CD4-positive, alpha-beta T cell treated with Interleukin-6 for 4 hours (primary cell): ENCODE results near the gene CACNA2D3.

Experiments used
- DNase-seq: peaks from one replicate; pipeline ENCODE4 v3.0.0-alpha.2; 2020; ENCODE audit warnings: mixed read lengths

Gene CACNA2D3

GRCh38 chr3:54294214-54294613 is 171.9 kb downstream of the CACNA2D3 start:
- no peak for DNase-seq

DNA sequence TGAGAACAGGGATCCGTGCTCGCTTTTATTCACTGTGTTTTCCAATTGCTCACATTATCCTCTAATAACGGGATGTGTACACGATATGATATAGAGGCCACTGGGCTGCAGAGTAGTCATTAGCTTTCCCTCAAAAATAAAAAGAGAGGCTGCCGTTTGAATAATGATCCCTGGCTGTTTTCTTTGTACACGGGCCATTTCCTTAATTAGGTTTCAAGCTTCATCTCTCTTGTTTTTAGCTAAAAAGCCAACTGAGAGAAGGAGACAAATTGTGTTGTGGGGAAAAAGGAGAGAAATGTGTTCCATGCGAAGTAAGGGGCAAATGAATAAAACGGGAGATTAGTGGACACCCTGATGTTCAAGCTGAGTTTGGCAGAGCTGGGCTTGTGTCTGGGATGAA is 174.2 kb downstream of the CACNA2D3 start:
- DNase-seq = no peak

DNA sequence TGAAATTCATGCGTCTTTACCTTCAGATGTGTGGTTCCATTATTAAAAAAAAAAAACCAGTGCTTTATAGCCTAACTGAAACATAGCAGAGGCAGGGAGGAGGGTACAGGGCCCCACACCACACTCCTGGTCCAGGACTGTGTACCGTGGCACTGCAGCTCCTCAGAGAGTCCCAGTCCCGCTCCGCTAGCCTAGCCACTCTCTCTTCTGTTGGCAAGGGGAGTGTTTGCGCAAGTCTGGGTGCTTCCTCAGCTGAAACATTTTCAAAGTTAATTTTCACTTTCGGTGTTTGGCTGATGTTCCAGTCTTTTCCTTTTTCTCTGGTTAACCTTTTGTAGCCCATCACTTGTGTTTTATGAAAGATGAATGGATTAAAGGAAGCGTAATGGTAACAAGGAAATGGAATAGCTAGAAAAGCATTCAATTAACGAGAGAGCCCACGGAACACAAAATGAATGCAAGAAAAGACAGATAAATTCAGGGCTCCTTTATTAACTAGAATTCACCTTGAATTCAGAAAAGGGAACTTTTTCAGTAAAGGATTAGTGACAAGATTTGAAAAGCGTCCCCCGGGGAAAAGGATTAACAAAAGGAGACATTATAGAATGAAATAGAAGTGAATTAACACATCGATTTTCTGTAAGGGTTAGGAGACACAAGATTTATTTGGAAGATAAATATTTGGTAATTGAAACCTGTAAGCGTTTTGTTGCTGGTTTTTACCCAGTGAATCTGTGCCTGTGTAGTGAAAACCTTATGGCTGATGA is 177.0 kb downstream of the CACNA2D3 start:
- DNase-seq = no peak

DNA sequence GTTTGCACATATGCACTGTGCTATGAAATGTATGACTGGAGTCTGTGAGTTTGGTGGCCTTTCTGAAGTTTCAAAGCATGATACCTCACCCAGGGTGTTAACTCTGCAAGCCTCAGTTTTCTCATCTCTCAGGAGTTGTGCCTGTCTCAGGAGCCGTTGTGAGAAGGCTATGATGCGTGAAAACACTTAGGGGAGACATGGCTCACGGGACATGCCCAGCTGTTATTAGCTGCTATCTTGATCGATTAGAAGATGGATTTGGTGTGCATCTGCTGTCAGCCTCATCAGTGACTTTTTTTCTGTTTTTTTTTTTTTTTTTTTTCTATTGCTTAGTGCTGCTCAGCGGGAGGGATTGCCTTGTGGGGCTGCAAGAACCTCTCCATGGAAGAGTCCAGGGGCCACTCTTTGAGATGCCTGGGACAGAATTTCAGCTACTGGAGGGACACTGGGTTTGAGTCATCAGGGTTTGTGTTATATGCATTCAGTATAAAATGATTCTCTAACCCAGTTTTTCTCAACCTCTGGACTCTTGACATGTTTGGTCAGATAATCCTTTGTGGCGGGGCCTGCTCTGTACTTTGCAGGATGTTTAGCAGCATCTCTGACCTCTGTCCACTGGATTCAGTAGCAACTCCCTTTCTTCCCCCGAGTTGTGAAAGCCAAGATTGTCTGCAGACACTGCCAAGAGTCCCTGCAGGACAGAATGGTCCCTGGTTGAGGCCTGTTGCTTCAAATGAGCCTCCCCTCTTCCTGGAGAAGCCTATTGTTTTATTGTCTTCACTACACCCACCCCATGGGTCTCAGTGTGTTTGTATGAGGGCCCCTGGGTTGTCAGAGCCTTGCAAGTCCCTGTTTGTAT is 181.4 kb downstream of the CACNA2D3 start:
- no peak for DNase-seq

GRCh38 chr3:54304877-54305276 is 182.5 kb downstream of the CACNA2D3 start:
- DNase-seq = no peak

- no peak for DNase-seq
Measured at GRCh38 chr3:54305409-54306099, 183.2 kb downstream of the CACNA2D3 start.

DNA sequence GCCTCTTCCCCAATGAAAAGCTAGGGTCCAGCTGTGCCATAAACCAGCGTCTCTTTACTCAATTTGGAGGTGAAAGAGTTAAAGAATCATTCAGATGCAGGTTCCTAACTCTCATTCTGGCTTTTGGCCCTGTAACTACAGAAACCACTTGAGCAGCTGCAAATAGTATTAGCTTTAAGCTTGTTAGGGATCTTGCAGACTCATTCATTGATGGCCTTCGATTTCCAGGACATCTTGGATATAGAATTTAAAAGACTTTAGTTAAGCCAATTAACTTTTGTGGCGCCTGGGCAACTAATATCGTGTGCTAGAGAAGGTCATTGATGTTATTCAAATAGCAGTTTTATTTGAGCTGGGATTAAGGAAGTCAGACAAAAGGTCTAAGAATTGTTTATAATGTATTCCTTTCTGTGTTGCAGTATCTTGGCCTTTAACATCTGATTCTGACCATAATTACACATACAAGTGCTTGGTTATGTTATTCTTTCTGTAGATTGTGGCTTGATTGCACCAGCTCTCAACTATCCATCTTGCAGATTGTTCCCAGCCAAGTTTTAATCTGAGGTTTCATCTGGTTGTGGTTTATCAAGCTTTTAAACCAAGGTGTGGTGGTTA is 185.3 kb downstream of the CACNA2D3 start:
- no peak for DNase-seq

DNA sequence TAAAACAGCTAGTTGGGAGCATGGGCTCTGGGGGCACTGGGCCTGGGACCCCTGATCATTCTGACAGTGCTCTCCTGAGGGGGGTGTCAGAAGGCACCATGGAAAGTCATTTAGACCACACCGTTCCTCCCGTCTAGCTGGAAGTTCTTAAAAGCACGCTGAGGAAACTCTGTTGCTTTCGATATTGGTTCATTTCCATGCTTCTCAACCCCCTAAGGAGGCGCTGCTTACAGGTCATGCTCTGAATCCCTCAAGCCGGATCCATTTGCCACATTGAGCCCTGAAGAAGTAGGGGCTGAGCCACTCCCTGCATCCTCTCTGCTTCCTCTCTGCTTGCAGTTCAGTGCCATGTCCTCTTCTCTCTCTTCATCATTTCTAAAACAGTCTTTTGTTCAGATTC is 187.2 kb downstream of the CACNA2D3 start:
- no peak for DNase-seq

GRCh38 chr3:54311211-54311747 is 188.9 kb downstream of the CACNA2D3 start:
- DNase-seq = no peak

- DNase-seq = no peak
Measured at GRCh38 chr3:54312156-54312899, 190.0 kb downstream of the CACNA2D3 start.

- DNase-seq = no peak
Measured at GRCh38 chr3:54313418-54313817, 191.1 kb downstream of the CACNA2D3 start.

DNA sequence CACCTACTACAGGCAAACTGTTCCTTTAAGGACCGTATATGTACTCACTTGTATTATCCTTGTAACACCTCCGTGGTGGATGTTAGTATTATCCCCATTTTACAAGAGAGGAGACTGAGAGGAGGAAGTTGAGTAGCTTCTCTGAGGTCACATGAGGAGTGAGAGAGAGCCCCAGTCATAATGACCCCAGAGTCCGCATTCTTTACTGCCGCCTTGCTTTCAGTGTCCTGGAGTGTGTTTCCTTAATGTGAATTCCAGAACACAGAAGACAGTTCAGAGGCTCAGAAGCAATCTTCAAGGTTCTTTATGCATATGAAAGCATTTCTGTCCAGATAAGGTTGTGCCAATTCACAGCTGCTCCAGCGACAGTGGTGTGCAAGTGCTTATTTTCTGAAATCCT is 199.2 kb downstream of the CACNA2D3 start:
- no peak for DNase-seq

- no peak for DNase-seq
Measured at GRCh38 chr3:54322354-54322753, 200.0 kb downstream of the CACNA2D3 start.

- DNase-seq = no peak
Measured at GRCh38 chr3:54324103-54324502, 201.8 kb downstream of the CACNA2D3 start.

DNA sequence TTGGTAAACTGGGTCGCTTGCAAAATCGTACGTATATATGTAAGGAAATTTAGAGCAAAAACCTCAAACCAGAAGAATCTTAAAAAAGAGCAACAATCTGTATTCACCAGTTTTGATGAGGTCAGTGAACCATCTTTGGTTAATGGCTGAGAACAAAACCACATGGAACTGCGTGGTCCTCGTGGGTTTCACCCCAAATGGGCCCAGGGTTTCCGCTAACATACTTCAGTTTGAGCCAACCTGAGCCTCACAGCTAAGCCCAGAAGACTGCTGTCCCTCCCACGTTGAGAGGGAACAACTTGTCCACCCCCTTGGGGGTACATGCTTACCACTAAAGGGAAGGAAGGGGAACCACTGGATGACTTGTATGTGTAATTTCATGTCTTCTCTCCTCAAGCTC is 204.6 kb downstream of the CACNA2D3 start:
- DNase-seq = no peak

- DNase-seq = no peak
Measured at GRCh38 chr3:54331341-54331740, 209.0 kb downstream of the CACNA2D3 start.

DNA sequence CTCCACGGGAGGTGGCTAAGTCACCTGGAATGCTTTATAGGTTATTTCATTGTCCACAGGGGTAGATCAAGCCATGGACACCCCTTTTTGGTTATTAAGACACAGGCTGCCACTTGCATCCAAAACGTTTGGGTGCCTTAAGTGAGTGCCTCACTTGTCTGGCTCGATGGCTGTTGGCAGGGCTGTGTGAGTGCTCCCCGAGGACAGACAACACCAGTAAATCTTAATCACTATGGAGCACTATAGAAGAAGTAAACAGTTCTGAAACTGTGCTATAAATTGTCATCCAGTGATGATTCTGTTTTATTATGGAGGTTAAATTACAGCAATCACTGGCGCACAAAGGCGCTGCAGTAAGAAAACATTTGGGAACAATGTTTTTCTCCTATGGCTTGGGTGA is 215.5 kb downstream of the CACNA2D3 start:
- DNase-seq = no peak

- no peak for DNase-seq
Measured at GRCh38 chr3:54339608-54340007, 217.3 kb downstream of the CACNA2D3 start.

GRCh38 chr3:54341811-54342210 is 219.5 kb downstream of the CACNA2D3 start:
- no peak for DNase-seq

DNA sequence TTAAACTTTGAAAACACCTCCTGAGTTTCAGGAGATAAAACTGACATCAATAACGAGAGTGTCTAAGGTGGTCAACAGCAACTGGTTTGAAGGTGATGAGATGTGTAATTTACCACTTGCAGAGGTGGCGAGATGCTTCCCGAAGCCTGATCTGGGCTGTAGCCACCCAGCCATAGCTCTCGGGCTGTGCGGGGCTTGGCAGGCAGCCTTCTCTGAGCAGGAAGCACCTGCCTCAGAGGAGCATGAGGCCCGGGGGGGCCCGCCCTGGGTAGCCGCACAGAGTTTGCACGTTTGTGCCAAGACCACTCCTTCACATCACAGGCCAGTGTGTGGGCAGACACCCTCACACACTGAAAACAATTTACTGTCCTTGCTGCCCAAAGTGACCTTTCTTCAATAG is 220.3 kb downstream of the CACNA2D3 start:
- DNase-seq = no peak

DNA sequence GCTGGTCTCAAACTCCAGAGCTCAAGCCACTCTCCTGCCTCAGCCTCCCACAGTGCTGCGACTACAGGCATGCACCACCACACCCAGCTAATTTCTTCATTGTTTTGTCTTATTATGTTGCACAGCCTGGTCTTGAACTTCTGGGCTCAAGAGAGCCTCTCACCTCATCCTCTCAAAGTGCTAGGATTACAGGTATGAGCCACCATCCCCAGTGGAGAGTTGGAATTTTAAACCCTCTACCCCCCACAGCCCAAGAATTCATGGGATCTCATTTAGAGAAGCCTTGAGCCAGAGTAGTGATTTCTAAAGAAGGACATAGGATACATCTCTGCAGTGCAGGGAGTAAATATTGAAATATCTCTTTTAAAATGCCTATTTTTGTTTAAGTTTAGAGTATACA is 221.1 kb downstream of the CACNA2D3 start:
- DNase-seq = no peak

DNA sequence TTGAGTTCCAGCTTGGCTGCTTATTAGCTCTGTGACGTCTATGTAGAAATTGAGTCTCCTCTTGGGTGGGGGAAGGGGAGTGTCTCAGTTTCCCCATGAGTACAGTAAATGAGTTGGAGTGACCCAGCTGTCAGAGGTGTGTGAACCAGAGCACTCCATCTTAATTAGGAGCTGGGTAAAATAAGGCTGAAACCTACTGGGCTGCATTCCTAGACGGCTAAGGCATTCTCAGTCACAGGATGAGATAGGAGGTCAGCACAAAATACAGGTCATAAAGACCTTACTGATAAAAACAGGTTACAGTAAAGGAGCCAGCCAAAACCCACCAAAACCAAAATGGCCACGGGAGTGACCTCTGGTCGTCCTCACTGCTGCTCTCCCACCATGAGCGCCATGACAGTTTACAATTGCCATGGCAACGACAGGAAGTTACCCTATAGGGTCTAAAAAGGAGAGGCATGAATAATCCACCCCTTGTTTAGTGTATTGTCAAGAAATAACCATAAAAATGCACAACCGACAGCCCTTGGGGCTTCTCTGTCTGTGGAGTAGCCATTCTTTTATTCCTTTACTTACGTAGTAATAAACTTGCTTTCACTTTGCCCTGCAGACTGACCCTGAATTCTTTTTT is 222.4 kb downstream of the CACNA2D3 start:
- no peak for DNase-seq
